ENCODE measurements around the gene INO80B. TPM values are rescaled to one million over a fixed set of nuclear protein-coding genes. Genes with fewer than 3 reads are reported as not detected.
"Not testable (repeated sequence)": the region's sequence is repeated elsewhere in the genome, so short reads cannot be mapped to it uniquely, and the experiment has no call there.

Gene INO80B
- total and polyA plus RNA-seq, 12 donors, result 13.6 to 133 (median 40.0) TPM

- Histone ChIP-seq H3K36me3 (replicated peaks in 1 of 2) (peaks cover 0 to 20% of the 10 kb centered on the region in 2 donors), H3K27ac (peak within 1 kb of the TSS; percentile 84 to 98 (median 97)), H3K4me1 (replicated peaks in 1 of 2) (peaks cover 14 to 31% of the 10 kb centered on the region in 2 donors), H3K9me3 (replicated peaks in 1 of 3) (no peaks in the 10 kb centered on the region), H3K4me3 (peak within 1 kb of the TSS; percentile 21 to 73 (median 60)), H3K27me3 (no peaks in the 10 kb centered on the region)
- 0 to 8% (median 0%) methylated on average over 7 to 38 of the region's 38 CpGs for WGBS, 4 donors
- TF ChIP-seq, protein P1, sequence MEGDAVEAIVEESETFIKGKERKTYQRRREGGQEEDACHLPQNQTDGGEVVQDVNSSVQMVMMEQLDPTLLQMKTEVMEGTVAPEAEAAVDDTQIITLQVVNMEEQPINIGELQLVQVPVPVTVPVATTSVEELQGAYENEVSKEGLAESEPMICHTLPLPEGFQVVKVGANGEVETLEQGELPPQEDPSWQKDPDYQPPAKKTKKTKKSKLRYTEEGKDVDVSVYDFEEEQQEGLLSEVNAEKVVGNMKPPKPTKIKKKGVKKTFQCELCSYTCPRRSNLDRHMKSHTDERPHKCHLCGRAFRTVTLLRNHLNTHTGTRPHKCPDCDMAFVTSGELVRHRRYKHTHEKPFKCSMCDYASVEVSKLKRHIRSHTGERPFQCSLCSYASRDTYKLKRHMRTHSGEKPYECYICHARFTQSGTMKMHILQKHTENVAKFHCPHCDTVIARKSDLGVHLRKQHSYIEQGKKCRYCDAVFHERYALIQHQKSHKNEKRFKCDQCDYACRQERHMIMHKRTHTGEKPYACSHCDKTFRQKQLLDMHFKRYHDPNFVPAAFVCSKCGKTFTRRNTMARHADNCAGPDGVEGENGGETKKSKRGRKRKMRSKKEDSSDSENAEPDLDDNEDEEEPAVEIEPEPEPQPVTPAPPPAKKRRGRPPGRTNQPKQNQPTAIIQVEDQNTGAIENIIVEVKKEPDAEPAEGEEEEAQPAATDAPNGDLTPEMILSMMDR (IDR thresholded peaks at IDR 0.05), result peak in 1 of 6 experiments; percentile 3
- peak; percentile 55 to 84 for TF ChIP-seq POLR2A (IDR thresholded peaks at IDR 0.05)
- DNase-seq, result peak; percentile 100
- intact Hi-C loops (cut with DNase I), result no loop called here
Measured at GRCh38 chr2:74458132-74458937, 3.4 kb downstream of the INO80B start, which contains the start of gene WBP1. Gene WBP1, plus strand, starts transcription at chr2:74458438. Its CDS starts 165 bp downstream, at chr2:74458603.

DNA sequence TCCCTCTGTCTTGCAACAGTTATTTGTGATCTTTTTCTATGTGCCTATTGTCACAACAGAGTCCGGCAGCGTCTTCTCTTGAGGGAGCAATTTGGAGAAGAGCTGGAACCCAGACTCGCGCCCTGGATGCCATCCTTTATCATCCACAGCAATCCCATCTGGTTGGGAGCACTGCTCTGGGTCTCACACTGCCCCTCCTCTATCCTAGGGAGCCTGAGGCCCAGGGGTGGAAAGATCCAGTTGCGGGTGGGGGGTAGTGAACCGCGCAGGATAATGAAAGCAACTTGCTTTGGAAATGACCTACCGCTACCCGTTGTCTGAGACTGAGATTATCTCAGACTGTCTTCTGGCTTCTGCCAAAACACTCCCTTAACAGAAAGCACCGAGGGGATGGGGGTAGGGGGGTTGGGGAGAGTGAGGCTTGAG, 4.1 kb downstream of the INO80B start:
- WGBS, 4 donors, result 1 to 4% (median 2%) methylated on average over 10 of the region's 10 CpGs
- TF ChIP-seq, protein P1 (IDR thresholded peaks at IDR 0.05), result no peak

DNA sequence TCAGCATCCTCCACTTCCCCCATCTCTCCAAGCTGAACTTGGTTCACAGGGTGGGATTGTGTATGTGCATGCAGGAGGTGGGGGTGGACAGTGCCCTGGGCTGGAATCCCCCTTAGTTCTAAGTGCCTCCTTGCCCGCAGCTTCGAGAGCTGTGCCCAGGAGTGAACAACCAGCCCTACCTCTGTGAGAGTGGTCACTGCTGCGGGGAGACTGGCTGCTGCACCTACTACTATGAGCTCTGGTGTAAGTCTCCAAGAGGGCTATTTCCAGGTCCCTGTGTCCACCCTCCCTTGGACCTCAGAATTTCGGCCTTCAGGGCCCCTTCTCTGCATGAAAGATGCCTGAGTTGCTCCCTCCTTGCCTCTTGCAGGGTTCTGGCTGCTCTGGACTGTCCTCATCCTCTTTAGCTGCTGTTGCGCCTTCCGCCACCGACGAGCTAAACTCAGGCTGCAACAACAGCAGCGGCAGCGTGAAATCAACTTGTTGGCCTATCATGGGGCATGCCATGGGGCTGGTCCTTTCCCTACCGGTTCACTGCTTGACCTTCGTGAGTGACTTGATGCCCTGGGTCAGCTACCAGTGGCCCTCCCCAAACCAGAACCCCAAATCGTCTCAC, 4.7 kb downstream of the INO80B start:
- peaks cover 19 to 40% of the 10 kb centered on the region in 2 donors for H3K4me1 ChIP-seq (replicated peaks in 1 of 2)

More for the DNA sequence above, 4.1 kb downstream of the INO80B start:
- H3K36me3 ChIP-seq (replicated peaks in 1 of 2), result peaks cover 0 to 20% of the 10 kb centered on the region in 2 donors
- H3K27me3 ChIP-seq, result no peaks in the 10 kb centered on the region
- peak overlapping the region in 3 of 4 donors; percentile 13 to 73 (median 60) for H3K4me3 ChIP-seq
- peaks cover 14 to 33% of the 10 kb centered on the region in 2 donors for H3K4me1 ChIP-seq (replicated peaks in 1 of 2)
- no peaks in the 10 kb centered on the region for H3K9me3 ChIP-seq (replicated peaks in 1 of 3)
- peak overlapping the region in 3 of 5 donors; percentile 74 to 88 (median 75) for H3K27ac ChIP-seq
- intact Hi-C loops (cut with DNase I), result no loop called here
- peak in 1 of 7 donors; percentile 71 for DNase-seq

GRCh38 chr2:74460187-74460586, 5.3 kb downstream of the INO80B start:
- peaks cover 18 to 40% of the 10 kb centered on the region in 2 donors for H3K4me1 ChIP-seq (replicated peaks in 1 of 2)
- DNase-seq; H3K27me3 ChIP-seq; H3K4me3 ChIP-seq; H3K27ac ChIP-seq; H3K9me3 ChIP-seq (replicated peaks in 1 of 3); intact Hi-C loops (cut with DNase I): not testable (repeated sequence)
- peaks cover 0 to 20% of the 10 kb centered on the region in 2 donors for H3K36me3 ChIP-seq (replicated peaks in 1 of 2)
- 71 to 83% (median 76%) methylated on average over 5 to 10 of the region's 10 CpGs for WGBS, 4 donors

More for the DNA sequence above, 4.7 kb downstream of the INO80B start:
- H3K27me3 ChIP-seq; H3K4me3 ChIP-seq; H3K27ac ChIP-seq; intact Hi-C loops (cut with DNase I); H3K9me3 ChIP-seq (replicated peaks in 1 of 3); DNase-seq: not testable (repeated sequence)
- peaks cover 0 to 20% of the 10 kb centered on the region in 2 donors for H3K36me3 ChIP-seq (replicated peaks in 1 of 2)
- WGBS, 4 donors, result 73 to 87% (median 77%) methylated on average over 10 to 13 of the region's 13 CpGs
